AG04450 (cell line): ENCODE measurements around the gene AGK. TPM values are rescaled to one million over a fixed set of nuclear protein-coding genes. Genes with fewer than 3 reads are reported as not detected.

Experiments
- CTCF ChIA-PET: fragments of 300-600, 350-600 bp; formaldehyde crosslinking; extraction: SDS; loops from one replicate; lab custom pipeline; 2022; ENCODE audit warnings: antibody characterized with exemption, inconsistent platforms; lab: Charles Lee
- POLR2A ChIA-PET: fragments of 350-600 bp; formaldehyde crosslinking; extraction: SDS; loops from one replicate; lab custom pipeline; 2021; ENCODE audit warnings: antibody characterized with exemption, inconsistent platforms; lab: Yijun Ruan, JAX
- DNase-seq: peaks from one replicate; pipeline ENCODE4 v3.0.0-alpha.2; 2011; ENCODE audit warnings: low read depth, low spot score
- H3K27ac ChIP-seq: one replicate; pipeline ENCODE4 v1.5.1; 2012; ENCODE audit warnings: low read depth, low read length, control low read depth
- H3K27me3 ChIP-seq: one replicate; pipeline ENCODE4 v1.6.0; 2012; ENCODE audit warnings: low read length; ENCODE audit not compliant: control insufficient read depth, insufficient read depth
- H3K4me3 ChIP-seq: 2 replicates; pipeline ENCODE4 v1.5.1; 2011; ENCODE audit warnings: mild to moderate bottlenecking, low read depth, low read length, control low read depth
- H3K9me3 ChIP-seq: 2 replicates; pipeline ENCODE4 v1.5.1; 2012; ENCODE audit warnings: low read length; ENCODE audit not compliant: control insufficient read depth, insufficient read depth
- polyA minus RNA-seq: library from RNA; depleted of rRNA, polyadenylated mRNA; stranded (reverse); fragments of >200 nt; gene quantifications from 2 replicates; pipeline ENCODE4 v1.2.3, GENCODE V29; 2011; rRNA and poly(A)+ RNA removed
- polyA plus RNA-seq: library from polyadenylated mRNA; depleted of rRNA; stranded (reverse); fragments of >200 nt; gene quantifications from 2 replicates; pipeline ENCODE4 v1.2.3, GENCODE V29; 2011; rRNA removed
- TF ChIP-seq, protein P1 (sequence below): IDR thresholded peaks from 2 replicates; pipeline ENCODE4 v1.5.1; 2011; ENCODE audit warnings: low read depth, low read length, control low read depth, inconsistent platforms

Gene AGK, protein sequence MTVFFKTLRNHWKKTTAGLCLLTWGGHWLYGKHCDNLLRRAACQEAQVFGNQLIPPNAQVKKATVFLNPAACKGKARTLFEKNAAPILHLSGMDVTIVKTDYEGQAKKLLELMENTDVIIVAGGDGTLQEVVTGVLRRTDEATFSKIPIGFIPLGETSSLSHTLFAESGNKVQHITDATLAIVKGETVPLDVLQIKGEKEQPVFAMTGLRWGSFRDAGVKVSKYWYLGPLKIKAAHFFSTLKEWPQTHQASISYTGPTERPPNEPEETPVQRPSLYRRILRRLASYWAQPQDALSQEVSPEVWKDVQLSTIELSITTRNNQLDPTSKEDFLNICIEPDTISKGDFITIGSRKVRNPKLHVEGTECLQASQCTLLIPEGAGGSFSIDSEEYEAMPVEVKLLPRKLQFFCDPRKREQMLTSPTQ
- polyA plus RNA-seq (39.0 and 42.5 TPM in 2 replicates), polyA minus RNA-seq (34.8 and 39.0 TPM in 2 replicates)

DNA sequence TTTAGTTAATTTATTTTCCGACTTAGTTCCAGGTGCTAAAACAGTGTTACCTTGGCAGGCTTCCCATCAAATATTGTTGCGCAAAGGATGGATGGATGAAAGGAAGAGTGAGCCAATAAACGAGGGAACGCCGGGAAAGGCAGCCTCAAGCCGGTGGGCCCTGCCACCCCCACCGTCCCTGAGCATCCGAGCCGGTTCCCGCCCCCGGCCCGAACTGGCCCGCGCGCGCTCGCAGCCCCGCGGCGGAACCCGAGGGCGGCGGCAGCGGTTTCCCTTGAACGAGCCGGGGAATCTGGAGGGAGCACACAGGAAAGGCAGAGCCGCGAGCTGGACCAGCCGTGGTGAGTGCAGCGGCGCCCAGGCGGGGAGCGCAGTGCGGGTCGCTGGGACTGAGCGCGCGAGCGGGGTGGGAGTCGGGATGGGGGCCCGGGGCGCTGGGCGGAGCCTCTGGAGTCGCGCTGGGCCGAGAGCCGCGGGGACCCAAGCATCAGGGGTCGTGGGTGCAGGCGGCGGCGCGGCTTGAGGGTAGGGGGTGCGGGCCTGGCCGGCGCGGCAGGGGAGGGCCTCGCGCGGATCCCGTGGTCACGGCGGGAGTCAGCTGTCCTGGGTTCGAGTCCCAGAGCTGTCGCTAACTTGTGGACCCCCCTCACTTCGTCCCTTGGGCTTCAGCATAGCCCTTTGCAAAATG lies at the start of gene AGK:
Gene AGK, plus strand, starts transcription at position 317 of the 688 bp plus-strand sequence. CDS start 4,057 bp downstream, outside the sequence.
- peak; percentile 36 for DNase-seq
- ChIA-PET POLR2A (interaction anchor here (0.5 to 1.6 kb wide), 6 partner anchors 18 to 537 kb away, joined by 3 to 12 read pairs (median 4); partner anchors contain the start of genes MRPS33 and SSBP1), CTCF (interaction anchor here (0.6 to 6.3 kb wide), 3 partner anchors 18 to 536 kb away, joined by 3 to 53 read pairs (median 12); partner anchors contain the start of gene MRPS33)
- H3K9me3 ChIP-seq, result no peaks in the 10 kb centered on the region
- peak within 1 kb of the TSS; percentile 92 for H3K4me3 ChIP-seq
- H3K27ac ChIP-seq, result peak within 1 kb of the TSS; percentile 61
- H3K27me3 ChIP-seq, result no peaks in the 10 kb centered on the region
- TF ChIP-seq, protein P1, sequence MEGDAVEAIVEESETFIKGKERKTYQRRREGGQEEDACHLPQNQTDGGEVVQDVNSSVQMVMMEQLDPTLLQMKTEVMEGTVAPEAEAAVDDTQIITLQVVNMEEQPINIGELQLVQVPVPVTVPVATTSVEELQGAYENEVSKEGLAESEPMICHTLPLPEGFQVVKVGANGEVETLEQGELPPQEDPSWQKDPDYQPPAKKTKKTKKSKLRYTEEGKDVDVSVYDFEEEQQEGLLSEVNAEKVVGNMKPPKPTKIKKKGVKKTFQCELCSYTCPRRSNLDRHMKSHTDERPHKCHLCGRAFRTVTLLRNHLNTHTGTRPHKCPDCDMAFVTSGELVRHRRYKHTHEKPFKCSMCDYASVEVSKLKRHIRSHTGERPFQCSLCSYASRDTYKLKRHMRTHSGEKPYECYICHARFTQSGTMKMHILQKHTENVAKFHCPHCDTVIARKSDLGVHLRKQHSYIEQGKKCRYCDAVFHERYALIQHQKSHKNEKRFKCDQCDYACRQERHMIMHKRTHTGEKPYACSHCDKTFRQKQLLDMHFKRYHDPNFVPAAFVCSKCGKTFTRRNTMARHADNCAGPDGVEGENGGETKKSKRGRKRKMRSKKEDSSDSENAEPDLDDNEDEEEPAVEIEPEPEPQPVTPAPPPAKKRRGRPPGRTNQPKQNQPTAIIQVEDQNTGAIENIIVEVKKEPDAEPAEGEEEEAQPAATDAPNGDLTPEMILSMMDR, result no peak

DNA sequence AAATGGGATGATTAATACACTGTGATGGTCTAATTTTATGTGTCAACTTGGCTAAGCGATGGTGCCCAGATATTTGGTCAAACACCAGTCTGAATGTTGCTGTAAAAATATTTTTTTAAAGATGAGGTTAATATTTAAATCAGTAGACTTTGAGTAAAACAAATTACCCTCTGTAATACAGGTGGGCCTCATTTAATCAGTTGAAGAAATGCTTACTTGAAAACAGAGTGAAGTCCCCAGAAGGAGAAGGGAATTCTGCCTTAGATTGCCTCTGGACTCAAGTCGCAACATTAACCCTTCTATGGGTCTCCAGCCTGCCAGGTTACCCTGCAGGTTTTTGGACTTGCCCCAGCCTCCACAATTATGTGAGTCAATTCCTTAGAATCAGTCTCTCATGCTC lies 49.8 kb upstream of the AGK start:
- no peak overlapping the region for H3K4me3 ChIP-seq
- DNase-seq, result no peak
- H3K27ac ChIP-seq, result no peak overlapping the region
- H3K9me3 ChIP-seq, result no peaks in the 10 kb centered on the region
- H3K27me3 ChIP-seq, result no peaks in the 10 kb centered on the region
- POLR2A ChIA-PET, result no interaction called here
- CTCF ChIA-PET, result interaction anchor here (1.0 to 1.6 kb wide), 3 partner anchors 32 to 149 kb away, joined by 3 to 4 read pairs (median 3); no protein-coding TSS in a partner anchor
- TF ChIP-seq, protein P1, result no peak

DNA sequence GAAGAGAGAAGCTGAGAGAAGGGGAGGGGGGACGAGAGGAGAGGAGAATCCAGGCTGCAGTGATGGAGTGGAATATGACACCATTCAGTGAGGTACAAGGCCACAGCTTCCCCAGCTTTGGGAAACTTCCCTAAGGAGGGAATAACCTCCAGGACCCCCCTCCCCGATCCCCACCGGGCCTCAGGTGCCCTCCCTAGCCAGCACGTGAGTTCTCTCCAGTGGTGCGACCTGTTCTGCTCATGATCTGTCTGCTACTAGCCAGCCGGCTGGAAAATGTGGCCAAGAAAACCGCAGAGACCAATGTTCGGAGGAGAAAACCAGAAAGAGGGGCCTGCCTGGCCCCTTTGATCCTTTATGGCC lies 39.9 kb upstream of the AGK start:
- Histone ChIP-seq H3K9me3 (peaks cover 3% of the 10 kb centered on the region; the same call in 1 of the 2 replicates), H3K27me3 (peaks cover 10% of the 10 kb centered on the region), H3K4me3 (no peak overlapping the region), H3K27ac (no peak overlapping the region)
- DNase-seq, result no peak
- ChIA-PET CTCF (interaction anchor here (2.0 kb wide), 1 partner anchor 22 kb away, joined by 16 read pairs; no protein-coding TSS in a partner anchor), POLR2A (no interaction called here)
- TF ChIP-seq, protein P1, result no peak

DNA sequence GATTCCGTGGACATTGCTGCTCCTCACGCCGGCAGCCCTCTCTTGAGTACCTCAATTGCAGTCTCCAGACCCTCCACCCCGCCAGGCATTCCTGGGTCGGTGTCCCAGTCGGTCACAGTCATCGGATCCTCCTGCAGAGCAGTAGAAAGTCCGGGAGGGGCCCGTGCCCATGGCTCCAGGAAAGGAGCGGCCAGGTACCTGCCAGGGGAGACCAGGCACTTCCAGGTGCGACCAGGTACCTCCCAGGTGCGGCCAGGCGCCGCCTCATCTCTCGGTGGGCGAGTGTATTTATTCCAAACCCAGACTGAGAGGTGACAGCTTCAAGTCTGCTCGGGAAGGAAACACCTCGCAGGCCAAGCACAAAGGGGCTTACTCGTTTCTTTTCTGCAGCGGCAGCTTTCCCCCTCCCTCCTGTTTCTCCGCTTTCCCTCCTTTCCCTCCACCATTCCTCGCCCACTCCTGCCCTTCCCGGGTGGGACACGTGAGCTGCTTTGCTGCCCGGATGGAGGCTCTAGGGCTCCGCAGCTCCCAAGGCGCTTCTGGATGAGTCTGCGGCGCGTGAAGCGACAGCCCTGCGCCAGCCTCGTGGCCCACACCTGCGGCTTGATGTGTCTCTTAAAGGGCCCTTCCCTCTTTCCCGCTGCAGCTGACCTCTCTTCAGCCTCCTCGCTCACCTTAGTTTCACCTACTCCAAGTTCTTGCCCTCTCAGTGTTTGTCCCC lies 39.4 kb upstream of the AGK start:
- Histone ChIP-seq H3K9me3 (peaks cover 3% of the 10 kb centered on the region; the same call in 1 of the 2 replicates), H3K27me3 (peaks cover 10% of the 10 kb centered on the region), H3K27ac (no peak overlapping the region), H3K4me3 (no peak overlapping the region)
- ChIA-PET POLR2A (no interaction called here), CTCF (interaction anchor here (2.0 to 2.5 kb wide), 2 partner anchors 22 kb away, joined by 11 to 16 read pairs; no protein-coding TSS in a partner anchor)
- TF ChIP-seq, protein P1, result no peak
- no peak for DNase-seq
